HepG2 (cell line): ENCODE results near the gene GLO1. TPM values are rescaled to one million over a fixed set of nuclear protein-coding genes. Genes with fewer than 3 reads are reported as not detected.

Source experiments
- DNMT3B ChIP-seq: conservative IDR thresholded peaks from 2 replicates; pipeline ENCODE4 v1.6.1; 2016; ENCODE audit warnings: missing biosample characterization, control low read depth
- HHEX ChIP-seq: IDR thresholded peaks from 2 replicates; pipeline ENCODE4 v1.6.1; 2016; ENCODE audit warnings: control low read depth
- MED8 ChIP-seq: sonication (generic); formaldehyde crosslinking; IDR thresholded peaks from 2 replicates; pipeline ENCODE4 v1.8.1; 2023; ENCODE audit warnings: mild to moderate bottlenecking, missing genetic modification reagents; ENCODE audit not compliant: insufficient replicate concordance
- RAD21 ChIP-seq: fragments of 450-650 bp; formaldehyde crosslinking; IDR thresholded peaks from 2 replicates; pipeline ENCODE4 v1.5.0; 2020; ENCODE audit warnings: mild to moderate bottlenecking
- SP140L ChIP-seq: sonication (generic); formaldehyde crosslinking; IDR thresholded peaks from 2 replicates; pipeline ENCODE4 v1.4.0; 2020; ENCODE audit warnings: missing genetic modification reagents, borderline replicate concordance
- SP4 ChIP-seq: sonication (generic); formaldehyde crosslinking; IDR thresholded peaks from 2 replicates; pipeline ENCODE4 v1.8.1; 2023; ENCODE audit warnings: mild to moderate bottlenecking, missing genetic modification reagents
- TFE3 ChIP-seq: IDR thresholded peaks from 2 replicates; pipeline ENCODE4 v1.6.1; 2016
- ZBTB40 ChIP-seq, 2 experiments: fragments of 450-650 bp in 1 of 2; sonication (generic) in 1 of 2; formaldehyde crosslinking in 1 of 2; IDR thresholded peaks; 2 replicates each; pipeline versions ENCODE4 v1.6.1 to v1.8.0; 2016 to 2022; ENCODE audit warnings: antibody characterized with exemption in 1 of 2, mild to moderate bottlenecking in 1 of 2, missing genetic modification reagents in 1 of 2
- ZNF225 ChIP-seq: sonication (generic); formaldehyde crosslinking; IDR thresholded peaks from 2 replicates; pipeline ENCODE4 v1.4.0; 2020; ENCODE audit warnings: mild to moderate bottlenecking, missing genetic modification reagents
- ZNF230 ChIP-seq: sonication (generic); formaldehyde crosslinking; IDR thresholded peaks from 2 replicates; pipeline ENCODE4 v1.4.0; 2020; ENCODE audit warnings: mild to moderate bottlenecking, missing genetic modification reagents
- ZNF460 ChIP-seq: sonication (generic); formaldehyde crosslinking; IDR thresholded peaks from 2 replicates; pipeline ENCODE4 v1.5.1; 2020; ENCODE audit warnings: missing genetic modification reagents, mild to moderate bottlenecking, borderline replicate concordance
- ZNF546 ChIP-seq: sonication (generic); formaldehyde crosslinking; conservative IDR thresholded peaks from 2 replicates; pipeline ENCODE4 v1.8.1; 2023; ENCODE audit warnings: mild to moderate bottlenecking, missing genetic modification reagents
- ZNF652 ChIP-seq: IDR thresholded peaks from 2 replicates; pipeline ENCODE4 v1.6.1; 2016; ENCODE audit warnings: low read depth, borderline replicate concordance
- ZNF784 ChIP-seq: sonication (generic); formaldehyde crosslinking; IDR thresholded peaks from 2 replicates; pipeline ENCODE4 v1.5.1; 2020; ENCODE audit warnings: missing genetic modification reagents, mild to moderate bottlenecking, borderline replicate concordance
- polyA plus RNA-seq, 8 experiments: library from polyadenylated mRNA; depleted of rRNA in 3 of 8; stranded (reverse) in 7 of 8; unstranded in 1 of 8; fragments of >200 nt; fragmentation: Illumina TruSeq in 4 of 8; extraction: Trizol in 4 of 8; gene quantifications; 2 replicates each; pipeline versions ENCODE4 v1.2.1 to v1.2.3, GENCODE V29; 2011 to 2016; ENCODE audit warnings: low read depth in 4 of 8, missing spikeins in 1 of 8, mixed read lengths in 1 of 8; ENCODE audit not compliant: insufficient read depth in 1 of 8
- total RNA-seq, 5 experiments: library from RNA; depleted of rRNA; stranded (reverse); fragments of >200 nt; fragmentation: Illumina TruSeq; extraction: Trizol; gene quantifications; 2 replicates each; pipeline ENCODE4 v1.2.3, GENCODE V29; 2016; ENCODE audit warnings: low read depth in 1 of 5
- TF ChIP-seq, protein P1 (sequence below): fragments of 450-650 bp; IDR thresholded peaks from 2 replicates; pipeline ENCODE4 v1.6.1; 2016
- TF ChIP-seq, protein P2 (sequence below): sonication (generic); formaldehyde crosslinking; IDR thresholded peaks from 2 replicates; pipeline ENCODE4 v1.8.1; 2023; ENCODE audit warnings: mild to moderate bottlenecking, missing genetic modification reagents, borderline replicate concordance

The GLO1 gene
- total and polyA plus RNA-seq, 2 of the 13 experiments (the other 11 are each of a cell fraction or from before 2014, with no cell fraction given) = 77.1 to 177 TPM

GRCh38 chr6:38639498-38640215 lies 63.3 kb downstream of the GLO1 start, which contains the start of gene BTBD9 (continued):
- 0 out of 2 replicates have a peak, but pooled peaks have one; percentile 5 for TF ChIP-seq TFE3 (CRISPR knock-in tag)
- TF ChIP-seq SP4 (CRISPR knock-in tag) = peak; percentile 59; the same call in 1 of the 2 replicates
- TF ChIP-seq ZNF225 (CRISPR knock-in tag) = peak; percentile 3; the same call in 1 of the 2 replicates
- TF ChIP-seq, protein P1, sequence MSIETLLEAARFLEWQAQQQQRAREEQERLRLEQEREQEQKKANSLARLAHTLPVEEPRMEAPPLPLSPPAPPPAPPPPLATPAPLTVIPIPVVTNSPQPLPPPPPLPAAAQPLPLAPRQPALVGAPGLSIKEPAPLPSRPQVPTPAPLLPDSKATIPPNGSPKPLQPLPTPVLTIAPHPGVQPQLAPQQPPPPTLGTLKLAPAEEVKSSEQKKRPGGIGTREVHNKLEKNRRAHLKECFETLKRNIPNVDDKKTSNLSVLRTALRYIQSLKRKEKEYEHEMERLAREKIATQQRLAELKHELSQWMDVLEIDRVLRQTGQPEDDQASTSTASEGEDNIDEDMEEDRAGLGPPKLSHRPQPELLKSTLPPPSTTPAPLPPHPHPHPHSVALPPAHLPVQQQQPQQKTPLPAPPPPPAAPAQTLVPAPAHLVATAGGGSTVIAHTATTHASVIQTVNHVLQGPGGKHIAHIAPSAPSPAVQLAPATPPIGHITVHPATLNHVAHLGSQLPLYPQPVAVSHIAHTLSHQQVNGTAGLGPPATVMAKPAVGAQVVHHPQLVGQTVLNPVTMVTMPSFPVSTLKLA = no peak
- 0 out of 2 replicates have a peak, but pooled peaks have one; percentile 15 for TF ChIP-seq ZNF230 (CRISPR knock-in tag)
- TF ChIP-seq ZBTB40 (IDR thresholded peaks at IDR 0.05) = no peak
- peak; percentile 46; the same call in 1 of the 2 replicates for TF ChIP-seq ZBTB40 (CRISPR knock-in tag; IDR thresholded peaks at IDR 0.05)
- peak; percentile 27; the same call in 1 of the 2 replicates for TF ChIP-seq RAD21 (CRISPR knock-in tag)
- no peak for TF ChIP-seq ZNF652 (CRISPR knock-in tag)
- TF ChIP-seq SP140L (CRISPR knock-in tag) = no peak
- TF ChIP-seq, protein P2, sequence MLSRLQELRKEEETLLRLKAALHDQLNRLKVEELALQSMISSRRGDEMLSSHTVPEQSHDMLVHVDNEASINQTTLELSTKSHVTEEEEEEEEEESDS (CRISPR knock-in tag) = no peak
- TF ChIP-seq MED8 = no peak
- TF ChIP-seq ZNF784 = peak; percentile 59
- TF ChIP-seq ZNF546 (CRISPR knock-in tag) = no peak; the same call in 1 of the 2 replicates
- no peak for TF ChIP-seq DNMT3B
- no peak for TF ChIP-seq ZNF460
- no peak for TF ChIP-seq HHEX (CRISPR knock-in tag)
